GM08714 (cell line): ENCODE measurements around the gene XRN2.
"Not testable (repeated sequence)": the region's sequence is repeated elsewhere in the genome, so short reads cannot be mapped to it uniquely, and the experiment has no call there.

Experiments used
- H3K4me3 ChIP-seq: fragments of 200-500 bp; sonication (Bioruptor generic); 2 replicates; pipeline ENCODE4 v1.5.1; 2014; ENCODE audit warnings: mild to moderate bottlenecking, low read length, inconsistent platforms
- ZNF274 ChIP-seq: IDR thresholded peaks from 2 replicates; pipeline ENCODE4 v1.6.1; 2012; ENCODE audit warnings: mild to moderate bottlenecking, low read depth, low read length

The XRN2 gene

GRCh38 chr20:21344206-21344900, 41.2 kb downstream of the XRN2 start:
- no peak for TF ChIP-seq ZNF274
- no peak overlapping the region for H3K4me3 ChIP-seq

GRCh38 chr20:21344961-21345360, 41.8 kb downstream of the XRN2 start:
- no peak for TF ChIP-seq ZNF274
- H3K4me3 ChIP-seq, result no peak overlapping the region

- TF ChIP-seq ZNF274, result no peak
- no peak overlapping the region for H3K4me3 ChIP-seq
These were observed 49.6 kb downstream of the XRN2 start for GRCh38 chr20:21352703-21353102.

GRCh38 chr20:21353236-21353635, 50.1 kb downstream of the XRN2 start:
- TF ChIP-seq ZNF274, result no peak

GRCh38 chr20:21355981-21356380, 52.9 kb downstream of the XRN2 start:
- no peak for TF ChIP-seq ZNF274
- no peak overlapping the region for H3K4me3 ChIP-seq

More at GRCh38 chr20:21353236-21353635, 50.1 kb downstream of the XRN2 start:
- H3K4me3 ChIP-seq, result no peak overlapping the region

- TF ChIP-seq ZNF274, result no peak
- no peak overlapping the region for H3K4me3 ChIP-seq
These were observed 53.3 kb downstream of the XRN2 start for GRCh38 chr20:21356386-21356785.

GRCh38 chr20:21357844-21358243, 54.7 kb downstream of the XRN2 start:
- no peak overlapping the region for H3K4me3 ChIP-seq
- TF ChIP-seq ZNF274, result no peak

GRCh38 chr20:21358737-21359136, 55.6 kb downstream of the XRN2 start:
- H3K4me3 ChIP-seq, result no peak overlapping the region
- no peak for TF ChIP-seq ZNF274

- TF ChIP-seq ZNF274, result no peak
- H3K4me3 ChIP-seq, result no peak overlapping the region
These were observed 57.6 kb downstream of the XRN2 start for GRCh38 chr20:21360705-21361104.

GRCh38 chr20:21361266-21361665, 58.1 kb downstream of the XRN2 start:
- no peak for TF ChIP-seq ZNF274
- H3K4me3 ChIP-seq, result no peak overlapping the region

- TF ChIP-seq ZNF274, result no peak
- H3K4me3 ChIP-seq, result no peak overlapping the region
These were observed 61.3 kb downstream of the XRN2 start for GRCh38 chr20:21364413-21364812.

- H3K4me3 ChIP-seq, result no peak overlapping the region
- no peak for TF ChIP-seq ZNF274
These were observed 62.6 kb downstream of the XRN2 start for GRCh38 chr20:21365771-21366170.

GRCh38 chr20:21366273-21366672, 63.1 kb downstream of the XRN2 start:
- H3K4me3 ChIP-seq, result not testable (repeated sequence)

- TF ChIP-seq ZNF274, result no peak
- no peak overlapping the region for H3K4me3 ChIP-seq
These were observed 65.7 kb downstream of the XRN2 start for GRCh38 chr20:21368791-21369190.

GRCh38 chr20:21371193-21371592, 68.1 kb downstream of the XRN2 start:
- H3K4me3 ChIP-seq, result no peak overlapping the region
- no peak for TF ChIP-seq ZNF274

- TF ChIP-seq ZNF274, result no peak
- no peak overlapping the region for H3K4me3 ChIP-seq
These were observed 68.9 kb downstream of the XRN2 start for GRCh38 chr20:21372016-21372415.

GRCh38 chr20:21373436-21373835, 70.3 kb downstream of the XRN2 start:
- TF ChIP-seq ZNF274, result no peak
- no peak overlapping the region for H3K4me3 ChIP-seq
